D721Med (cell line): Measurements from ENCODE around the gene SEBOX.

Experiments used
- DNase-seq: peaks from one replicate; pipeline ENCODE4 v3.0.0; 2011; ENCODE audit warnings: low spot score; ENCODE audit not compliant: insufficient read length
- FAIRE-seq: peaks from 2 replicates; lab custom pipeline; 2011; peaks lifted over from hg19 to GRCh38; lab: Jason Lieb, UNC
- CTCF ChIP-seq: IDR thresholded peaks from 2 replicates; pipeline ENCODE4 v1.5.1; 2012; ENCODE audit warnings: mild to moderate bottlenecking, control low read depth; ENCODE audit not compliant: insufficient read depth; ENCODE audit errors: missing control alignments

The SEBOX gene

GRCh38 chr17:28405632-28406472 is 40.9 kb upstream of the SEBOX start, which contains the start of gene SLC46A1:
SLC46A1 (minus strand) TSS chr17:28406212; CDS start chr17:28406114, 98 bp downstream.
- no peak for FAIRE-seq
- no peak for TF ChIP-seq CTCF
- peak; percentile 58 for DNase-seq

- TF ChIP-seq CTCF: no peak
- no peak for DNase-seq
- no peak for FAIRE-seq
These were observed 40.0 kb upstream of the SEBOX start for GRCh38 chr17:28404812-28405570.

GRCh38 chr17:28404461-28404811 is 39.4 kb upstream of the SEBOX start:
- no peak for TF ChIP-seq CTCF
- DNase-seq (no peak), FAIRE-seq (no peak)

GRCh38 chr17:28404007-28404406 is 39.0 kb upstream of the SEBOX start:
- no peak for TF ChIP-seq CTCF
- FAIRE-seq (no peak), DNase-seq (no peak)

- TF ChIP-seq CTCF: no peak
- no peak for DNase-seq
- no peak for FAIRE-seq
These were observed 37.8 kb upstream of the SEBOX start for GRCh38 chr17:28402844-28403243.

- no peak for DNase-seq
- no peak for TF ChIP-seq CTCF
- FAIRE-seq: no peak
These were observed 37.2 kb upstream of the SEBOX start for GRCh38 chr17:28402224-28402630.
